Parathyroid adenoma (tissue), 2 donors: ENCODE data around the gene SYCP2.

Experiments used
- H2AFZ ChIP-seq: fragments of 300-600 bp; sonication (generic); one replicate; pipeline ENCODE4 v1.7.0; 2017; ENCODE audit warnings: antibody characterized with exemption, mild to moderate bottlenecking
- H3K27ac ChIP-seq: fragments of 300-600 bp; sonication (generic); one replicate; pipeline ENCODE4 v1.7.0; 2017
- H3K27me3 ChIP-seq: fragments of 300-600 bp; sonication (generic); one replicate; pipeline ENCODE4 v1.7.0; 2017; ENCODE audit warnings: low read length; ENCODE audit not compliant: control insufficient read depth, insufficient read depth
- H3K36me3 ChIP-seq: fragments of 300-600 bp; sonication (generic); one replicate; pipeline ENCODE4 v1.7.0; 2017; ENCODE audit warnings: low read length; ENCODE audit not compliant: control insufficient read depth, insufficient read depth
- H3K4me1 ChIP-seq: fragments of 300-600 bp; sonication (generic); one replicate; pipeline ENCODE4 v1.7.0; 2017; ENCODE audit warnings: control low read depth
- H3K4me2 ChIP-seq: fragments of 300-600 bp; sonication (generic); one replicate; pipeline ENCODE4 v1.7.0; 2017; ENCODE audit warnings: low read length
- H3K4me3 ChIP-seq: fragments of 300-600 bp; sonication (generic); one replicate; pipeline ENCODE4 v1.7.0; 2017; ENCODE audit warnings: low read depth, low read length
- H3K79me2 ChIP-seq: fragments of 300-600 bp; sonication (generic); one replicate; pipeline ENCODE4 v1.7.0; 2017; ENCODE audit warnings: control low read depth
- H3K9ac ChIP-seq: fragments of 300-600 bp; sonication (generic); one replicate; pipeline ENCODE4 v1.7.0; 2017; ENCODE audit warnings: mild to moderate bottlenecking
- H3K9me3 ChIP-seq: fragments of 300-600 bp; sonication (generic); one replicate; pipeline ENCODE4 v1.7.0; 2017; ENCODE audit warnings: low read length; ENCODE audit not compliant: control insufficient read depth
- TF ChIP-seq, protein P1 (sequence below): fragments of 300-600 bp; sonication (generic); IDR thresholded peaks from one replicate; pipeline ENCODE4 v1.7.0; 2017; ENCODE audit warnings: antibody characterized with exemption, mild to moderate bottlenecking
- donor health status: primary hyperparathyroidism.

SYCP2 gene

DNA sequence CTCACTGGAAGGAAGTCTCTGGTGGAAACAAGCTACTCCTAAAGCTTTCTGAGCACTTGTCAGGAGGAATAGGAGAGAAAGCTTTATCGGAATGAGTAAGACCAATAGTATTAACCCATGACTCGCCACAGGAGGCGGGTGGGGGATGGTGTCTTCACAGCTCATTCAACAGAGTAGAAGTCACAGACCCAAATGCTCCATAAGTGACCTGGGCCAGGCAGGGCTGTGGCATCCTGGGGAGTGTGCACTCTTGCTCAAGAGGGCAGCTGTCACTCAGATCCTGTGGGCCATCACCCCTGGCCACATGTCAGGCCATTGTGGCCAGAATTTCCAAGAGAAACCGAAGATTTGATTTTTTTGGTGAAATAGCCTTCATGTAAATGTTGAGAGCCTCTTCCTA lies 116.0 kb downstream of the SYCP2 start:
- Histone ChIP-seq H2AFZ (no peak overlapping the region), H3K9ac (no peak overlapping the region), H3K79me2 (no peaks in the 10 kb centered on the region), H3K4me1 (no peaks in the 10 kb centered on the region), H3K4me2 (no peak overlapping the region), H3K27me3 (no peaks in the 10 kb centered on the region), H3K36me3 (no peaks in the 10 kb centered on the region), H3K4me3 (no peak overlapping the region), H3K27ac (no peak overlapping the region), H3K9me3 (no peaks in the 10 kb centered on the region)
- TF ChIP-seq, protein P1, sequence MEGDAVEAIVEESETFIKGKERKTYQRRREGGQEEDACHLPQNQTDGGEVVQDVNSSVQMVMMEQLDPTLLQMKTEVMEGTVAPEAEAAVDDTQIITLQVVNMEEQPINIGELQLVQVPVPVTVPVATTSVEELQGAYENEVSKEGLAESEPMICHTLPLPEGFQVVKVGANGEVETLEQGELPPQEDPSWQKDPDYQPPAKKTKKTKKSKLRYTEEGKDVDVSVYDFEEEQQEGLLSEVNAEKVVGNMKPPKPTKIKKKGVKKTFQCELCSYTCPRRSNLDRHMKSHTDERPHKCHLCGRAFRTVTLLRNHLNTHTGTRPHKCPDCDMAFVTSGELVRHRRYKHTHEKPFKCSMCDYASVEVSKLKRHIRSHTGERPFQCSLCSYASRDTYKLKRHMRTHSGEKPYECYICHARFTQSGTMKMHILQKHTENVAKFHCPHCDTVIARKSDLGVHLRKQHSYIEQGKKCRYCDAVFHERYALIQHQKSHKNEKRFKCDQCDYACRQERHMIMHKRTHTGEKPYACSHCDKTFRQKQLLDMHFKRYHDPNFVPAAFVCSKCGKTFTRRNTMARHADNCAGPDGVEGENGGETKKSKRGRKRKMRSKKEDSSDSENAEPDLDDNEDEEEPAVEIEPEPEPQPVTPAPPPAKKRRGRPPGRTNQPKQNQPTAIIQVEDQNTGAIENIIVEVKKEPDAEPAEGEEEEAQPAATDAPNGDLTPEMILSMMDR: no peak

DNA sequence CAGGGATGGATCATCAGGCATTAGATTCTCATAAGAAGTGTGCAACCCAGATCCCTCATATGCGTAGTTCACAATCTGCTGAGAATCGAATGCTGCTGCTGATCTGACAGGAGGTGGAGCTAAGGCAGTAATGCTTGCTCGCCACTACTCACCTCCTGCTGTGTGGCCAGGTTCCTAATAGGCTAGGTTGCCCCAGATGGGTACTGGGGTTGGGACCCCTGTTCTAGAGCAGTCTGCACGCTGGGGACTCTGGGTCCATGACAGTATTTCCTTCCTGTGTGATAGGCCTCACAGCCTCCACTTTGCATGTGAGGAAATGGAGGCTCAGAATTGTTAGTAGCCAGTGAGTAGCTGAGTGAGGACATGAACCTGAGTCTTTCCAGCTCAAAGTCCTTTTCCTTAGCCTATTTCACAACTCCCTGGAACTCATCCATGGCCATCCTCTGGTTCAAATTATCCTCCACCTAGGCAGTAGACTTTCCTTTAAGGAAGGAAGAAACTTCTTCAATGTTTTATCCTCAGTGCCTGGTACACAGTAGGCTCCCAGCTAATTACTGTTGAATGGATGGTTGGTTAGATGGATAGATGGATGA lies 117.2 kb downstream of the SYCP2 start:
- Histone ChIP-seq H3K9me3 (no peaks in the 10 kb centered on the region), H3K27ac (no peak overlapping the region), H3K4me2 (no peak overlapping the region), H2AFZ (no peak overlapping the region), H3K27me3 (no peaks in the 10 kb centered on the region), H3K36me3 (no peaks in the 10 kb centered on the region), H3K79me2 (no peaks in the 10 kb centered on the region), H3K4me1 (no peaks in the 10 kb centered on the region), H3K9ac (no peak overlapping the region), H3K4me3 (no peak overlapping the region)
- TF ChIP-seq, protein P1: no peak

DNA sequence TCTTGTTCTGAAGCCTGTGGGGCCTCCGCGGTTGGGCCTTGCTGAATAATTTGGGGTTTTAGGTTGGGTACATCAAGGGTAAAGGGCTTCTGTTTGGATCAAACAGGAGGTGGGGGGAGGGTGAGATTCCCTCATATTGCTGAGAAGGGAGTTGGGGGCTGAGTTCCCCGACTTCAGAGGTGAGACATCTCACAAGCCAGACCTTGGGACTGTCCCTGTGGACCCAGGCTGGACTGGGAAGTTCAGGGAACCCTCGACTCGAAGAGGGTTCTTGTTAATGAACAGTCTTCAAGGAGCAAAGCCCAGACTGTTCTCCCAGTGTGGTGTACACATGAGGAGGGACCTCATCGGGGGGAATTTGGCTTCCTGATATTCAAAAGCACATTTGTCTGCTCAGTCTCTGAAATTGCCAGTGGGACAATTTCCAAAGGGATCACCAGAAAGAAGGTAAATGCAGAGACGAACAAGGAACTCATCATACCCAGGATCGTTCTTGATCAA lies 118.5 kb downstream of the SYCP2 start:
- Histone ChIP-seq H3K27ac (no peak overlapping the region), H3K79me2 (no peaks in the 10 kb centered on the region), H3K4me1 (no peaks in the 10 kb centered on the region), H3K4me2 (no peak overlapping the region), H3K36me3 (no peaks in the 10 kb centered on the region), H3K9ac (no peak overlapping the region), H3K4me3 (no peak overlapping the region), H3K9me3 (no peaks in the 10 kb centered on the region), H2AFZ (no peak overlapping the region), H3K27me3 (no peaks in the 10 kb centered on the region)
- TF ChIP-seq, protein P1: no peak

DNA sequence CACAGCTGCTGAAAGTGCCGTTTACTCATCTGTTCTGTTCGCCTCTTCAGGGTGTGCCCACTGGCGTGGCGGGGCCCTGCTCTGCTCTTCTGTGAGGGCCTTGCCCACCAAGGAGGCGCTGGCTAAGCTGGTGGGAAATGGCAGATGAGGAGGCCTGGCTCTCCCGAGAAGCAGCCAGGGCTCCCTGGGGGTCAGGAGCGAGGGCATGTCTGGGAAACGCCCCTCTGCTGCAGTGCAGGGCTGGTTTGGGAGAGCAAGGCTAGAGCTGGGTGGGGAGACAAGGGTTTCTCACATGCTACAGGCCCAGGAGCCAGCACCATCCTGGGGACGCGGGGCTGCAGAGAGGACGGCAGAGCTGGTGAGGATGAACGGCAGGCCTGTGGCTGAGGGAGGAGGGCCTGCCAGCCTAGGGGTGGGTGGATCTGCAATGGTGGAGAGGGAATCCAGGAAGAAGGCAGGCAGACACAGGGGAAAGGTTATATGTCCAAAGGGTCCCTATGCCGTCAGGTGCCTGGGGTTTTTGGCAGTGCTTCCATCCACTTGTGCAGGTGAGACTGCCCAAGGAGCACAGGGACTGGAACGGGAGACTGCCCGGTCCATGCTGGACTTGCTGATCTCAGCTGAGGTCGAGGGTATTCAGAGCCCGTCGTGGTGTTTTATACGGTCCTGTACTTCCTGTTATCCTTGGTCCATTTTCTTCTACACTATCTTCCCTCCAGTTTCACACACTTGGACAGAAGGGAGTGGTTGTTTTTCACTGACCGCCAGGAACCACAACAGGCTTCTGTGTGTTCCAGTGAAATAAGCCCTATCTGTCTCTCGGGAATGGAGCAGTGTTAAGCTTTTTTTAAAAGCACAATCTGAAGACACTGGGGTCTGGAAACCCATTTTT lies 119.2 kb downstream of the SYCP2 start:
- no peak overlapping the region for H3K27ac ChIP-seq
- TF ChIP-seq, protein P1: no peak
- H3K36me3 ChIP-seq: no peaks in the 10 kb centered on the region
- H3K4me3 ChIP-seq: no peak overlapping the region
- H3K9me3 ChIP-seq: no peaks in the 10 kb centered on the region
- no peak overlapping the region for H2AFZ ChIP-seq
- H3K79me2 ChIP-seq: no peaks in the 10 kb centered on the region
- no peaks in the 10 kb centered on the region for H3K27me3 ChIP-seq
- no peak overlapping the region for H3K9ac ChIP-seq
- no peaks in the 10 kb centered on the region for H3K4me1 ChIP-seq
- no peak overlapping the region for H3K4me2 ChIP-seq
